Trophoblast cell (in vitro differentiated cells and primary cell): ENCODE data around the gene GPR155.

ENCODE experiments used
- DNase-seq, 2 donors: peaks; one replicate each; pipeline ENCODE4 v3.0.0-alpha.2; 2016
- H2AFZ ChIP-seq: 2 replicates; pipeline ENCODE4 v1.6.1; 2013; ENCODE audit warnings: low read length, moderate library complexity, mild to moderate bottlenecking; ENCODE audit not compliant: insufficient read depth, poor library complexity
- H2AK5ac ChIP-seq: 2 replicates; pipeline ENCODE4 v1.6.1; 2013; ENCODE audit warnings: mild to moderate bottlenecking, low read length
- H2BK120ac ChIP-seq: 2 replicates; pipeline ENCODE4 v1.6.1; 2013; ENCODE audit warnings: low read length, mild to moderate bottlenecking, moderate library complexity; ENCODE audit not compliant: insufficient read depth, poor library complexity
- H2BK12ac ChIP-seq: 2 replicates; pipeline ENCODE4 v1.6.1; 2013; ENCODE audit warnings: mild to moderate bottlenecking, low read length, moderate library complexity
- H2BK5ac ChIP-seq: 2 replicates; pipeline ENCODE4 v1.6.1; 2013; ENCODE audit warnings: low read length, low read depth, moderate library complexity, mild to moderate bottlenecking; ENCODE audit not compliant: poor library complexity
- H3K14ac ChIP-seq: 2 replicates; pipeline ENCODE4 v1.6.1; 2013; ENCODE audit warnings: mild to moderate bottlenecking, low read length
- H3K18ac ChIP-seq: 2 replicates; pipeline ENCODE4 v1.6.1; 2013; ENCODE audit warnings: mild to moderate bottlenecking, low read length
- H3K23ac ChIP-seq: 2 replicates; pipeline ENCODE4 v1.6.1; 2013; ENCODE audit warnings: low read length
- H3K27ac ChIP-seq: 2 replicates; pipeline ENCODE4 v1.5.1; 2013; ENCODE audit warnings: low read depth, mild to moderate bottlenecking, inconsistent platforms, low read length, moderate library complexity
- H3K27me3 ChIP-seq: 2 replicates; pipeline ENCODE4 v1.6.1; 2013; ENCODE audit warnings: inconsistent platforms, mild to moderate bottlenecking, low read length, moderate library complexity; ENCODE audit not compliant: insufficient read depth
- H3K36me3 ChIP-seq, 2 experiments: 1 replicate in 1 of 2; 2 replicates in 1 of 2; pipeline ENCODE4 v1.6.1; 2013; ENCODE audit warnings: low read length in 2 of 2, mild to moderate bottlenecking in 2 of 2, moderate library complexity in 1 of 2; ENCODE audit not compliant: insufficient read depth in 2 of 2, control insufficient read depth in 1 of 2
- H3K4ac ChIP-seq: 2 replicates; pipeline ENCODE4 v1.6.1; 2013; ENCODE audit warnings: low read depth, mild to moderate bottlenecking, low read length, moderate library complexity
- H3K4me1 ChIP-seq, 2 experiments: 1 replicate in 1 of 2; 2 replicates in 1 of 2; pipeline ENCODE4 v1.6.1; 2013; ENCODE audit warnings: low read length in 2 of 2, mild to moderate bottlenecking in 2 of 2, moderate library complexity in 1 of 2; ENCODE audit not compliant: insufficient read depth in 2 of 2, control insufficient read depth in 1 of 2
- H3K4me2 ChIP-seq: 2 replicates; pipeline ENCODE4 v1.6.1; 2013; ENCODE audit warnings: inconsistent platforms, mild to moderate bottlenecking, low read length, moderate library complexity
- H3K4me3 ChIP-seq: 2 replicates; pipeline ENCODE4 v1.5.1; 2013; ENCODE audit warnings: mild to moderate bottlenecking, low read depth, low read length, inconsistent platforms
- H3K79me1 ChIP-seq: one replicate; pipeline ENCODE4 v1.6.1; 2013; ENCODE audit warnings: low read length
- H3K79me2 ChIP-seq: 2 replicates; pipeline ENCODE4 v1.6.1; 2013; ENCODE audit warnings: low read length, mild to moderate bottlenecking; ENCODE audit not compliant: control insufficient read depth, insufficient read depth, poor library complexity
- H3K9ac ChIP-seq: 2 replicates; pipeline ENCODE4 v1.6.1; 2013; ENCODE audit warnings: mild to moderate bottlenecking, low read length
- H3K9me3 ChIP-seq: 2 replicates; pipeline ENCODE4 v1.6.1; 2013; ENCODE audit warnings: low read depth, mild to moderate bottlenecking, control low read depth, inconsistent platforms, low read length; ENCODE audit not compliant: insufficient read depth
- H4K12ac ChIP-seq: 2 replicates; pipeline ENCODE4 v1.6.1; 2013; ENCODE audit warnings: low read depth, mild to moderate bottlenecking, low read length, moderate library complexity
- H4K8ac ChIP-seq: 2 replicates; pipeline ENCODE4 v1.6.1; 2013; ENCODE audit warnings: low read depth, mild to moderate bottlenecking, low read length, moderate library complexity
- H4K91ac ChIP-seq: one replicate; pipeline ENCODE4 v1.6.1; 2013; ENCODE audit warnings: low read depth, mild to moderate bottlenecking, low read length, moderate library complexity
- WGBS: extraction: QIAGEN DNeasy Blood & Tissue Kit; methylation state at CpG from one replicate; pipeline ENCODE4 v1.1.7; 2013; ENCODE audit warnings: missing lambda C conversion rate; ENCODE audit not compliant: insufficient read length, insufficient coverage; ENCODE audit errors: extremely low coverage; 5-methylcytosine and 5-hydroxymethylcytosine counted together

GPR155 gene

DNA sequence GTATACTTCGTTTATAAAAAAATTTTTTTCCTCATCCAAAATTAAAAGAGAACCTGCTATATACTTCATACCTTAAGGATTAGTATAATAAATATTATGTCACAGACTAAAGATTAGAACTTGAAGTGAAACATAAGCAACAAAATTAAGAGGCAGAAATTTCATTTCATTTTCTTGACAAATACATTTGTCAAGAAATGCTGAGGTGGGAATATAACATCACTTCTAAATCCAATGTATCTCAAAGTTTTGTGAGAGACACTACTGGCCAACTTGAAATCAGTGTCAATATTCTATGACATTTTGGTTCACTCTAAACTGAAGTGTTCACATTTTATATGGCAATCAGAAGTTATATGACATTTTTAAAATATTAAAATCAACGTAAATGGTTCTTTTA, 47.5 kb downstream of the GPR155 start:
- H3K14ac ChIP-seq = no peak overlapping the region
- H3K4me2 ChIP-seq = no peak overlapping the region
- H2BK12ac ChIP-seq = no peak overlapping the region
- no CpG with 5 or more reads among the region's 2 CpGs for WGBS
- H3K4ac ChIP-seq = no peak overlapping the region
- H3K9ac ChIP-seq = no peak overlapping the region
- H3K4me1 ChIP-seq = peaks cover 8 to 10% of the 10 kb centered on the region in 2 experiments
- no peak overlapping the region for H2BK5ac ChIP-seq
- no peak overlapping the region for H2BK120ac ChIP-seq
- no peak overlapping the region for H3K27ac ChIP-seq
- no peak overlapping the region for H4K8ac ChIP-seq
- no peak overlapping the region for H4K91ac ChIP-seq
- H3K9me3 ChIP-seq = no peaks in the 10 kb centered on the region
- H3K79me1 ChIP-seq = peaks cover 3% of the 10 kb centered on the region
- H3K4me3 ChIP-seq = no peak overlapping the region
- peaks cover 0 to 2% of the 10 kb centered on the region in 2 experiments for H3K36me3 ChIP-seq
- no peak overlapping the region for H3K18ac ChIP-seq
- H4K12ac ChIP-seq = no peak overlapping the region
- no peak for DNase-seq
- no peaks in the 10 kb centered on the region for H3K27me3 ChIP-seq
- no peak overlapping the region for H2AFZ ChIP-seq
- no peak overlapping the region for H2AK5ac ChIP-seq
- no peaks in the 10 kb centered on the region for H3K79me2 ChIP-seq
- H3K23ac ChIP-seq = no peak overlapping the region

DNA sequence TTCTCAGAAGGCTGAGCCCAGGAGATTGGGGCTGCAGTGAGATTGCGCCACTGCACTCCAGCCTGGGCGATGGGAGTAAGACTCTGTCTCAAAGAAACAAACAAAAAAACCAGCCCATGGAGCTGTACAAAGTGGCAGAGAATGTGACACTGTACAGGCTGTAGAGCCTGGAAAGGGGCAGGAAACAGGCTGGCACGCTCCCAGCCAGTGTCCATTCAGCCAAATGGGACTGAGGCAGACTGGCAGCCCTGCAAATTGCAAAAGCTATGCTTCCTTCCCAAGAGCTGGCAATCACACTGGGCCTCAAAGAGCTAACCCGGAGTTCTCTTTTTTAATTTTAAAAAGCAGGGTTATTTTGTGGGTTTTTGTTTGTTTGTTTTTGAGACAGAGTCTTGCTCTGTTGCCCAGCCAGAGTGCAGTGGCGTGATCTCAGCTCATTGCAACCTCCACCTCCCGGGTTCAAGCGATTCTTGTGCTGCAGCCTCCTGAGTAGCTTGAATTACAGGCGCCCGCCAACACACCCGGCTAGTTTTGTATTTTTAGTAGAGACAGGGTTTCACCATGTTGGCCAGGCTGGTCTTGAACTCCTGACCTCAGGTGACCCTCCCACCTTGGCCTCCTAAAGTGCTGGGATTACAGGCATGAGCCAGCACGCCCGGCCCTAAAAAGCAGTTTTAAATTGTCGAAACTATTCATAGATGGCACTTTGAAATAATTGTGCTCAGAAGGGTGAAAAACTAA, 48.5 kb downstream of the GPR155 start:
- Histone ChIP-seq H3K27ac (no peak overlapping the region), H2BK12ac (no peak overlapping the region), H3K14ac (peak overlapping the region; percentile 14), H3K4ac (peak overlapping the region; percentile 9), H3K4me1 (peaks cover 6 to 8% of the 10 kb centered on the region in 2 experiments), H2AK5ac (no peak overlapping the region), H4K8ac (peak overlapping the region; percentile 13), H3K9ac (no peak overlapping the region), H3K23ac (no peak overlapping the region), H3K4me2 (no peak overlapping the region), H2BK120ac (no peak overlapping the region), H3K4me3 (no peak overlapping the region), H3K79me1 (peaks cover 3% of the 10 kb centered on the region), H3K79me2 (no peaks in the 10 kb centered on the region), H2AFZ (no peak overlapping the region), H3K27me3 (no peaks in the 10 kb centered on the region), H4K12ac (no peak overlapping the region), H3K18ac (no peak overlapping the region), H3K9me3 (no peaks in the 10 kb centered on the region), H2BK5ac (no peak overlapping the region), H4K91ac (no peak overlapping the region), H3K36me3 (peaks cover 0 to 2% of the 10 kb centered on the region in 2 experiments)
- no peak for DNase-seq
- no CpG with 5 or more reads among the region's 13 CpGs for WGBS

DNA sequence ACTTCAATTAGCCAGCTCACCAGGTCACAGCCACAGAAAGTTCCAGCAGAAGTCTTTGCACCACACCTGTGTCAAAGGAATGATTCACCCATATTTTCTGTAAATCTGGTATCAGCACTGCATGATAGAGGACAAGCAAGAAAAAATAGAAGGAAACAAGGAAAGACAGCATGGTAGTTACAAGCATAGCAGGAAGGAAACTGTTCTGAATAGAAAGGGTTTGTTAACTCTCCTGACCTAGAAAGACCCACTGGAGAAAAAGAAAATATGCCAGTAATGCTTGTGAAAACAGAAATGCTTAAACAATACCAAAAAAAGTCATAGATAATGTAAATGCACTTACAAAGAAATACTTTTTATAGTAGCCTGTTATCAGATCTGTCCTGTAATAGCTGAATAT, 50.5 kb downstream of the GPR155 start:
- no peak overlapping the region for H4K12ac ChIP-seq
- no peak overlapping the region for H2AFZ ChIP-seq
- peaks cover 0 to 2% of the 10 kb centered on the region in 2 experiments for H3K36me3 ChIP-seq
- H4K91ac ChIP-seq = no peak overlapping the region
- H2BK120ac ChIP-seq = no peak overlapping the region
- no peak overlapping the region for H3K4me3 ChIP-seq
- no peaks in the 10 kb centered on the region for H3K79me1 ChIP-seq
- peaks cover 0 to 4% of the 10 kb centered on the region in 2 experiments for H3K4me1 ChIP-seq
- H2AK5ac ChIP-seq = no peak overlapping the region
- no peak overlapping the region for H3K9ac ChIP-seq
- DNase-seq = no peak
- H2BK12ac ChIP-seq = no peak overlapping the region
- H3K9me3 ChIP-seq = no peaks in the 10 kb centered on the region
- H3K18ac ChIP-seq = no peak overlapping the region
- no peak overlapping the region for H3K23ac ChIP-seq
- no peak overlapping the region for H3K4me2 ChIP-seq
- H3K79me2 ChIP-seq = no peaks in the 10 kb centered on the region
- no peak overlapping the region for H2BK5ac ChIP-seq
- no peak overlapping the region for H3K27ac ChIP-seq
- H4K8ac ChIP-seq = no peak overlapping the region
- H3K14ac ChIP-seq = no peak overlapping the region
- no peak overlapping the region for H3K4ac ChIP-seq
- H3K27me3 ChIP-seq = no peaks in the 10 kb centered on the region

DNA sequence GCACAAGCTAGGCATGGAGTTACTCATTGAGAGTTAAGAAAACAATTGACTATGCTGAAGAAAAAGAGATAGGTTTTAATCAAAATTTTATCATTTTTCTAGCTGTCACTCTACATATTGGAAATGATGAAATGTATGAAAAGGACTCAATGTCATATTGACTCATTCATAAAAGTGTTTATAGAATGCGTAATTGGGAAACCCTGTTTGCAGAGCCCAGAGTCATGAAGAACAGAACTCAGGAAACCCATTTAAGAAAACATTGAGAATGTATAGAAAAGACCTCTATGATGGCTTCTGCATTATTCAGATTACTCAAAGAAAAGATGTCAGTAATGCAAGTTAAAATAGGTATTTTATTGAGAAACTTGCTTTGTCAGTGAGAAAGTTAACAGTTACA, 54.9 kb downstream of the GPR155 start:
- no peak overlapping the region for H3K18ac ChIP-seq
- H2AFZ ChIP-seq = no peak overlapping the region
- no peak overlapping the region for H2BK5ac ChIP-seq
- no peak overlapping the region for H3K23ac ChIP-seq
- no peaks in the 10 kb centered on the region for H3K9me3 ChIP-seq
- H3K14ac ChIP-seq = no peak overlapping the region
- H2BK120ac ChIP-seq = no peak overlapping the region
- H2AK5ac ChIP-seq = no peak overlapping the region
- no peaks in the 10 kb centered on the region for H3K4me1 ChIP-seq
- H3K36me3 ChIP-seq = peaks cover 0 to 2% of the 10 kb centered on the region in 2 experiments
- DNase-seq = no peak
- H4K91ac ChIP-seq = no peak overlapping the region
- H3K79me1 ChIP-seq = no peaks in the 10 kb centered on the region
- no peaks in the 10 kb centered on the region for H3K27me3 ChIP-seq
- no peak overlapping the region for H2BK12ac ChIP-seq
- no peak overlapping the region for H3K4me3 ChIP-seq
- WGBS = no CpG with 5 or more reads among the region's 1 CpG
- H3K4ac ChIP-seq = no peak overlapping the region
- no peak overlapping the region for H4K12ac ChIP-seq
- H3K4me2 ChIP-seq = no peak overlapping the region
- H3K27ac ChIP-seq = no peak overlapping the region
- no peaks in the 10 kb centered on the region for H3K79me2 ChIP-seq
- no peak overlapping the region for H3K9ac ChIP-seq
- no peak overlapping the region for H4K8ac ChIP-seq
